Measurements from ENCODE around the gene RLBP1. TPM values are rescaled to one million over a fixed set of nuclear protein-coding genes. Genes with fewer than 3 reads are reported as not detected.

RLBP1 gene
- total RNA-seq, 1 donor from 2014 or later: not detected

DNA sequence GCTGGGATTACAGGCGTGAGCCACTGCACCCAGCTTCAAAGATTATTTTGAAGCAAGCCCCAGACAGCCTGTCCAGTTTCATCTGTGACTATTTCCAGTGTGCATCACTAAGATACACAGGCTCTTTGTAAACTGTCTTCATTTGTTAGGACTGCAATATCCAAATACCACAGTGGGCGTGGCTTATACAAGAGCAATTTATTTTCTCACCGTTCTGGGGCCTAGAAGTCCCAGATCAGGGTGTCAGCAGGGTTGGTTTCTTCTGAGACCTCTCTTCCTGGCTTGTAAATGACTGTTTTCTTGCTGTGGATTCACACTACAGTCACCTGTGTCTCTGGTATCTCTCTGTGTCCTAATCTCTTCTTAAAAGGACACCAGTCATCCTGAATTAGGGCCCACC lies 59.7 kb downstream of the RLBP1 start:
- intact Hi-C loops (cut with DNase I): no loop called here
- DNase-seq (ENCODE audit: low spot score): no peak

Other genes starting within 250 kb of the RLBP1 start
- 185 TPM for gene ABHD2, start 133.1 kb downstream of the RLBP1 start, total RNA-seq
- 2.4 TPM for gene FANCI, start 22.4 kb upstream of the RLBP1 start, total RNA-seq
- 49.4 TPM for gene POLG, start 113.2 kb upstream of the RLBP1 start, total RNA-seq